HG03064 (cell line): Measurements from ENCODE around the gene ATOSA.

ENCODE experiments used
- ATAC-seq: cut with Tn5 transposase; IDR thresholded peaks from one replicate; pipeline ENCODE4 v1.9.1; 2021; ENCODE audit warnings: low read depth; ENCODE audit not compliant: unreplicated experiment

Gene ATOSA

GRCh38 chr15:52652984-52653383 is 26.2 kb downstream of the ATOSA start:
- ATAC-seq, result no peak

- ATAC-seq, result no peak
Measured at GRCh38 chr15:52652286-52652685, 26.9 kb downstream of the ATOSA start.

GRCh38 chr15:52651868-52652267 is 27.3 kb downstream of the ATOSA start:
- peak; percentile 73 for ATAC-seq

GRCh38 chr15:52651114-52651513 is 28.1 kb downstream of the ATOSA start:
- ATAC-seq, result no peak

GRCh38 chr15:52649686-52650085 is 29.5 kb downstream of the ATOSA start:
- no peak for ATAC-seq

- no peak for ATAC-seq
Measured at GRCh38 chr15:52645916-52646315, 33.3 kb downstream of the ATOSA start.

GRCh38 chr15:52642386-52643361 is 36.5 kb downstream of the ATOSA start:
- no peak for ATAC-seq

GRCh38 chr15:52636459-52636858 is 42.7 kb downstream of the ATOSA start:
- ATAC-seq, result no peak

- no peak for ATAC-seq
Measured at GRCh38 chr15:52635908-52636307, 43.3 kb downstream of the ATOSA start.
